HepG2 (cell line): ENCODE results near the gene RHBDD3. TPM values are rescaled to one million over a fixed set of nuclear protein-coding genes. Genes with fewer than 3 reads are reported as not detected.
A peak's percentile ranks its signal among the peaks of the same experiment; 100 is the strongest.

Experiments used
- FOSL1 ChIP-seq: sonication (generic); formaldehyde crosslinking; IDR thresholded peaks from 2 replicates; pipeline ENCODE4 v1.9.0; 2021; ENCODE audit warnings: missing genetic modification reagents, borderline replicate concordance
- JUN ChIP-seq: sonication (generic); formaldehyde crosslinking; IDR thresholded peaks from 2 replicates; pipeline ENCODE4 v1.4.0; 2020; ENCODE audit warnings: mild to moderate bottlenecking, missing genetic modification reagents
- KAT7 ChIP-seq: IDR thresholded peaks from 2 replicates; pipeline ENCODE4 v1.6.1; 2018; ENCODE audit warnings: borderline replicate concordance, missing compliant biosample characterization
- POLR2G ChIP-seq: fragments of 200-400 bp; formaldehyde crosslinking; IDR thresholded peaks from 2 replicates; pipeline ENCODE4 v1.6.1; 2018; ENCODE audit warnings: mild to moderate bottlenecking, low read depth, low read length, moderate library complexity
- SALL1 ChIP-seq: sonication (generic); formaldehyde crosslinking; IDR thresholded peaks from 2 replicates; pipeline ENCODE4 v1.8.0; 2022; ENCODE audit warnings: mild to moderate bottlenecking, missing genetic modification reagents
- SMC3 ChIP-seq: IDR thresholded peaks from 2 replicates; pipeline ENCODE4 v1.6.1; 2011; ENCODE audit warnings: low read length, improper control_type of control experiment
- SOX13 ChIP-seq, 3 experiments: fragments of 450-650 bp in 1 of 3; sonication (generic) in 1 of 3; formaldehyde crosslinking in 1 of 3; IDR thresholded peaks in 2 of 3; conservative IDR thresholded peaks in 1 of 3; 2 replicates each; pipeline versions ENCODE4 v1.5.0 to v1.6.1; 2016 to 2020; ENCODE audit warnings: antibody characterized with exemption in 1 of 3, mild to moderate bottlenecking in 1 of 3, missing compliant biosample characterization in 1 of 3, missing genetic modification reagents in 1 of 3, moderate library complexity in 1 of 3
- SOX6 ChIP-seq, 2 experiments: fragments of 450-650 bp in 1 of 2; sonication (generic) in 1 of 2; formaldehyde crosslinking in 1 of 2; IDR thresholded peaks; 2 replicates each; pipeline versions ENCODE4 v1.4.0 to v1.6.1; 2017 to 2020; ENCODE audit warnings: antibody characterized with exemption in 1 of 2, mild to moderate bottlenecking in 1 of 2, missing genetic modification reagents in 1 of 2
- TP53 ChIP-seq: sonication (generic); formaldehyde crosslinking; conservative IDR thresholded peaks from 2 replicates; pipeline ENCODE4 v1.4.0; 2020; ENCODE audit warnings: missing genetic modification reagents
- XBP1 ChIP-seq: sonication (generic); formaldehyde crosslinking; IDR thresholded peaks from 2 replicates; pipeline ENCODE4 v1.5.0; 2020; ENCODE audit warnings: missing genetic modification reagents
- ZKSCAN1 ChIP-seq: fragments of 150-350 bp; IDR thresholded peaks from 2 replicates; pipeline ENCODE4 v1.6.1; 2014; ENCODE audit warnings: low read length
- ZNF160 ChIP-seq: sonication (generic); formaldehyde crosslinking; IDR thresholded peaks from 2 replicates; pipeline ENCODE4 v1.8.0; 2022; ENCODE audit warnings: mild to moderate bottlenecking, inconsistent platforms, missing genetic modification reagents
- ZNF343 ChIP-seq: sonication (generic); formaldehyde crosslinking; IDR thresholded peaks from 2 replicates; pipeline ENCODE4 v1.4.0; 2020; ENCODE audit warnings: mild to moderate bottlenecking, missing genetic modification reagents
- ZNF383 ChIP-seq: sonication (generic); formaldehyde crosslinking; IDR thresholded peaks from 2 replicates; pipeline ENCODE4 v1.4.0; 2020; ENCODE audit warnings: missing genetic modification reagents, mild to moderate bottlenecking, borderline replicate concordance
- ZNF652 ChIP-seq: IDR thresholded peaks from 2 replicates; pipeline ENCODE4 v1.6.1; 2016; ENCODE audit warnings: low read depth, borderline replicate concordance
- ZNF720 ChIP-seq: sonication (generic); formaldehyde crosslinking; IDR thresholded peaks from 2 replicates; pipeline ENCODE4 v1.4.0; 2020; ENCODE audit warnings: missing genetic modification reagents
- ZNF879 ChIP-seq: sonication (generic); formaldehyde crosslinking; IDR thresholded peaks from 2 replicates; pipeline ENCODE4 v1.8.1; 2023; ENCODE audit warnings: missing genetic modification reagents
- polyA plus RNA-seq, 8 experiments: library from polyadenylated mRNA; depleted of rRNA in 3 of 8; stranded (reverse) in 7 of 8; unstranded in 1 of 8; fragments of >200 nt; fragmentation: Illumina TruSeq in 4 of 8; extraction: Trizol in 4 of 8; gene quantifications; 2 replicates each; pipeline versions ENCODE4 v1.2.1 to v1.2.3, GENCODE V29; 2011 to 2016; ENCODE audit warnings: low read depth in 4 of 8, missing spikeins in 1 of 8, mixed read lengths in 1 of 8; ENCODE audit not compliant: insufficient read depth in 1 of 8
- total RNA-seq, 5 experiments: library from RNA; depleted of rRNA; stranded (reverse); fragments of >200 nt; fragmentation: Illumina TruSeq; extraction: Trizol; gene quantifications; 2 replicates each; pipeline ENCODE4 v1.2.3, GENCODE V29; 2016; ENCODE audit warnings: low read depth in 1 of 5
- TF ChIP-seq, protein P1 (sequence below): sonication (generic); formaldehyde crosslinking; IDR thresholded peaks from 2 replicates; pipeline ENCODE4 v1.5.0; 2020; ENCODE audit warnings: missing genetic modification reagents
- TF ChIP-seq, protein P2 (sequence below): sonication (generic); formaldehyde crosslinking; IDR thresholded peaks from 2 replicates; pipeline ENCODE4 v1.9.0; 2021; ENCODE audit warnings: missing genetic modification reagents, mild to moderate bottlenecking, borderline replicate concordance
- TF ChIP-seq, protein P3 (sequence below): sonication (generic); formaldehyde crosslinking; IDR thresholded peaks from 2 replicates; pipeline ENCODE4 v1.9.0; 2021; ENCODE audit warnings: missing genetic modification reagents, borderline replicate concordance
- TF ChIP-seq, protein P4 (sequence below): sonication (generic); formaldehyde crosslinking; IDR thresholded peaks from 2 replicates; pipeline ENCODE4 v1.4.0; 2020; ENCODE audit warnings: mild to moderate bottlenecking, missing genetic modification reagents
- TF ChIP-seq, protein P5 (sequence below): sonication (generic); formaldehyde crosslinking; conservative IDR thresholded peaks from 2 replicates; pipeline ENCODE4 v1.4.0; 2020; ENCODE audit warnings: missing genetic modification reagents

RHBDD3 gene
- total and polyA plus RNA-seq, 2 of the 13 experiments (the other 11 are each of a cell fraction or from before 2014, with no cell fraction given), result 12.1 to 26.7 TPM

DNA sequence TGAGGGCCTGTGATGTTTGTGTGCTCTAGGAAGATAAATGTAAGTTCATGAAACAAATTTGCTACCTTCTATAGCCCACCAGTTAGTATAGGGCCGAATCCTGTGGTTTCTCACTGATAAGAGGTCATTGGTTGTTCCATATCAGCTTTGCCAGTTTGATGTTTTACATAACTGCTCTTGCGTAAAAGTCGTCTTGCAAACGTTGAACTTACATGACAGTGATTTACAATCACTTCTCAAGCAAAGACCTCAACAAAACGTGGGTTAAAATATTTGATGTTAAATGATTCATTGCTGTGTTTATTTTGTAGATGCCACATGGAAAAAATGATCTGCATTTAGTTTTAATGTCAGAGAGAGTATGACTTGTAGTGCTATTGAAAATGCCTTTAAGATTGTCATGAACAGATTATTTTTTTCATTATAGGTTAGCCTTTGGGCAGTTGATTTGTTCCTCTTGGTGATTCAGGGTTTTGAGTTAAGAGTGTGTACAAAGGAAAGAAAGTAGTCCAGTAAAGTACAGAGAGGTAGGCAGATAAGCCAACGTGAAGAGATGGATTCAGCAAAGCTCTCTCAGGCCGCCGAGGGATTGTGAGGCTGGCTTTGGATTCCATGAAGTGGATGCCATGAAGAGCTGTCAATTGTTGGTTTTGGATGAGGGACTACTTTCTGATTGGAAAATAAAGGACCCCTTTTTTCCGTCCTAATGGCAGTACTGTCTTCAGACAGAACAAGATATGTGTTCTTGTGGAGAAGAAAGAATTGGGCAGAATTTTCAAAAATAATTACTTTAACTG lies 2.9 kb upstream of the RHBDD3 start (continued):
- TF ChIP-seq, protein P1, sequence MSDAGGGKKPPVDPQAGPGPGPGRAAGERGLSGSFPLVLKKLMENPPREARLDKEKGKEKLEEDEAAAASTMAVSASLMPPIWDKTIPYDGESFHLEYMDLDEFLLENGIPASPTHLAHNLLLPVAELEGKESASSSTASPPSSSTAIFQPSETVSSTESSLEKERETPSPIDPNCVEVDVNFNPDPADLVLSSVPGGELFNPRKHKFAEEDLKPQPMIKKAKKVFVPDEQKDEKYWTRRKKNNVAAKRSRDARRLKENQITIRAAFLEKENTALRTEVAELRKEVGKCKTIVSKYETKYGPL, result 0 out of 2 replicates have a peak, but pooled peaks have one; percentile 34
- TF ChIP-seq TP53 (CRISPR knock-in tag) (no peak), ZNF160 (CRISPR knock-in tag) (no peak), ZKSCAN1 (no peak), SMC3 (no peak), JUN (CRISPR knock-in tag) (no peak), ZNF879 (no peak), FOSL1 (CRISPR knock-in tag) (no peak), ZNF652 (CRISPR knock-in tag) (no peak), POLR2G (no peak), SOX13 (IDR thresholded peaks at IDR 0.05) (no peak), SOX13 (CRISPR knock-in tag; conservative IDR thresholded peaks at IDR 0.05 in 1 of 2, IDR thresholded peaks at IDR 0.05 in 1 of 2) (peak in 1 of 2 experiments; percentile 11; a peak in 1 of 4 replicates), ZNF343 (CRISPR knock-in tag) (no peak), ZNF720 (no peak), XBP1 (CRISPR knock-in tag) (no peak), SOX6 (IDR thresholded peaks at IDR 0.05) (no peak), SOX6 (CRISPR knock-in tag; IDR thresholded peaks at IDR 0.05) (peak; percentile 18; the same call in 1 of the 2 replicates), KAT7 (CRISPR knock-in tag) (no peak), SALL1 (CRISPR knock-in tag) (no peak), ZNF383 (CRISPR knock-in tag) (no peak)
- TF ChIP-seq, protein P2, sequence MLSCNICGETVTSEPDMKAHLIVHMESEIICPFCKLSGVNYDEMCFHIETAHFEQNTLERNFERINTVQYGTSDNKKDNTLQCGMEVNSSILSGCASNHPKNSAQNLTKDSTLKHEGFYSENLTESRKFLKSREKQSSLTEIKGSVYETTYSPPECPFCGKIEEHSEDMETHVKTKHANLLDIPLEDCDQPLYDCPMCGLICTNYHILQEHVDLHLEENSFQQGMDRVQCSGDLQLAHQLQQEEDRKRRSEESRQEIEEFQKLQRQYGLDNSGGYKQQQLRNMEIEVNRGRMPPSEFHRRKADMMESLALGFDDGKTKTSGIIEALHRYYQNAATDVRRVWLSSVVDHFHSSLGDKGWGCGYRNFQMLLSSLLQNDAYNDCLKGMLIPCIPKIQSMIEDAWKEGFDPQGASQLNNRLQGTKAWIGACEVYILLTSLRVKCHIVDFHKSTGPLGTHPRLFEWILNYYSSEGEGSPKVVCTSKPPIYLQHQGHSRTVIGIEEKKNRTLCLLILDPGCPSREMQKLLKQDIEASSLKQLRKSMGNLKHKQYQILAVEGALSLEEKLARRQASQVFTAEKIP (CRISPR knock-in tag), result no peak
- TF ChIP-seq, protein P3, sequence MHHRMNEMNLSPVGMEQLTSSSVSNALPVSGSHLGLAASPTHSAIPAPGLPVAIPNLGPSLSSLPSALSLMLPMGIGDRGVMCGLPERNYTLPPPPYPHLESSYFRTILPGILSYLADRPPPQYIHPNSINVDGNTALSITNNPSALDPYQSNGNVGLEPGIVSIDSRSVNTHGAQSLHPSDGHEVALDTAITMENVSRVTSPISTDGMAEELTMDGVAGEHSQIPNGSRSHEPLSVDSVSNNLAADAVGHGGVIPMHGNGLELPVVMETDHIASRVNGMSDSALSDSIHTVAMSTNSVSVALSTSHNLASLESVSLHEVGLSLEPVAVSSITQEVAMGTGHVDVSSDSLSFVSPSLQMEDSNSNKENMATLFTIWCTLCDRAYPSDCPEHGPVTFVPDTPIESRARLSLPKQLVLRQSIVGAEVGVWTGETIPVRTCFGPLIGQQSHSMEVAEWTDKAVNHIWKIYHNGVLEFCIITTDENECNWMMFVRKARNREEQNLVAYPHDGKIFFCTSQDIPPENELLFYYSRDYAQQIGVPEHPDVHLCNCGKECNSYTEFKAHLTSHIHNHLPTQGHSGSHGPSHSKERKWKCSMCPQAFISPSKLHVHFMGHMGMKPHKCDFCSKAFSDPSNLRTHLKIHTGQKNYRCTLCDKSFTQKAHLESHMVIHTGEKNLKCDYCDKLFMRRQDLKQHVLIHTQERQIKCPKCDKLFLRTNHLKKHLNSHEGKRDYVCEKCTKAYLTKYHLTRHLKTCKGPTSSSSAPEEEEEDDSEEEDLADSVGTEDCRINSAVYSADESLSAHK (CRISPR knock-in tag), result no peak
- TF ChIP-seq, protein P4, sequence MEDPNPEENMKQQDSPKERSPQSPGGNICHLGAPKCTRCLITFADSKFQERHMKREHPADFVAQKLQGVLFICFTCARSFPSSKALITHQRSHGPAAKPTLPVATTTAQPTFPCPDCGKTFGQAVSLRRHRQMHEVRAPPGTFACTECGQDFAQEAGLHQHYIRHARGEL (CRISPR knock-in tag), result no peak
- TF ChIP-seq, protein P5, sequence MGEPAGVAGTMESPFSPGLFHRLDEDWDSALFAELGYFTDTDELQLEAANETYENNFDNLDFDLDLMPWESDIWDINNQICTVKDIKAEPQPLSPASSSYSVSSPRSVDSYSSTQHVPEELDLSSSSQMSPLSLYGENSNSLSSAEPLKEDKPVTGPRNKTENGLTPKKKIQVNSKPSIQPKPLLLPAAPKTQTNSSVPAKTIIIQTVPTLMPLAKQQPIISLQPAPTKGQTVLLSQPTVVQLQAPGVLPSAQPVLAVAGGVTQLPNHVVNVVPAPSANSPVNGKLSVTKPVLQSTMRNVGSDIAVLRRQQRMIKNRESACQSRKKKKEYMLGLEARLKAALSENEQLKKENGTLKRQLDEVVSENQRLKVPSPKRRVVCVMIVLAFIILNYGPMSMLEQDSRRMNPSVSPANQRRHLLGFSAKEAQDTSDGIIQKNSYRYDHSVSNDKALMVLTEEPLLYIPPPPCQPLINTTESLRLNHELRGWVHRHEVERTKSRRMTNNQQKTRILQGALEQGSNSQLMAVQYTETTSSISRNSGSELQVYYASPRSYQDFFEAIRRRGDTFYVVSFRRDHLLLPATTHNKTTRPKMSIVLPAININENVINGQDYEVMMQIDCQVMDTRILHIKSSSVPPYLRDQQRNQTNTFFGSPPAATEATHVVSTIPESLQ, result no peak
